ENCODE results near the gene PPARGC1A. TPM values are rescaled to one million over a fixed set of nuclear protein-coding genes. Genes with fewer than 3 reads are reported as not detected.

Gene PPARGC1A
- total and polyA plus RNA-seq, 4 donors, result 7.7 to 34.6 (median 16.3) TPM

DNA sequence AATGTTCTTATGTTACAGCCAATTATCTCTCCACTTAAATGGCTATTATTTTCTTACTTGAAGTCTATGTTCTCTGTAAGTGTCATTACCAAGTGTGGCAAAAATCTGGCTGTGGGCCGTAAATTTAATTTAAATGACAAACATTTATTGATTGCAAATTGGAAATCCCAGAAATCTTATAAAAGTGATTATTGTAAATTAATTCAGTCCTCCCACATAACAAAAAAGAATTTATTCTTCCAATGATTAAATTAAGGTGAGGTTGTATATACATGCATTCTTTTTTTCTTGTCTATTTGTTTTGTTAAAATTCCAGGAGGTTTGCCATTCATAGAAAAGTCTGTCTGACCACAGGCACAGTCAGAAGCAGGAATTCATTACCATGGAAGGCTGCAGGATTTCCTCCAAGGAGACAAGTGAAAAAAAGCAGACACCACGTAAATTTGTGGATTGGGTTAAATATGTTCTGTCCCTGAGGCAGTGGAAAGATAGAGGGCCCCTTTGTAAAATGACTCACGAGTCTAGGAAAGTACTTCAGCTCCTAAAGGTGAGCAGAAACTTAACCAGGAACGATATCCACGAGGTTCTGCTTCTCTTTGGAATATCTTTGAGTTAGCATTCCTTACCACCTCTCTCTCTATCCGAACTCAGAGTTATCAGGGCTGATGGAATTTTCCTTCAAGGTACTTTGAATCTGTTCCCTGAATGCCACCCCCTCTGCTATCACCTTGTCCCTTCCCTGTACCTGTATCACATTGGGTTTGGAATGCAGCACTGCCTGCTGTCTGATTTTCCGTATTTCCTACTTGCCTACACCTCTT lies 10.7 kb downstream of the PPARGC1A start:
- peak overlapping the region; percentile 35 to 92 for H3K9ac ChIP-seq (ENCODE audit: low read depth in 1 of 2, low read length in 2 of 2)
- no peak for DNase-seq (ENCODE audit: low spot score)
- peak overlapping the region; percentile 27 to 60 (median 33) for H3K4me3 ChIP-seq (ENCODE audit: low read depth in 1 of 3, low read length in 3 of 3)
- 35% methylated on average over 7 of the region's 7 CpGs for WGBS
- peaks cover 2 to 81% (median 36%) of the 10 kb centered on the region in 4 donors for H3K4me1 ChIP-seq (ENCODE audit: control insufficient read depth in 4 of 4, insufficient read depth in 4 of 4, low read length in 3 of 4)
- no peaks in the 10 kb centered on the region for H3K36me3 ChIP-seq (ENCODE audit: control insufficient read depth in 4 of 4, insufficient read depth in 3 of 4, low read depth in 1 of 4, low read length in 3 of 4)
- no peaks in the 10 kb centered on the region for H3K9me3 ChIP-seq (ENCODE audit: control insufficient read depth in 4 of 4, low read length in 3 of 4)
- H3K27ac ChIP-seq (ENCODE audit: low read depth in 1 of 2, low read length in 2 of 2), result peak overlapping the region; percentile 95
- TF ChIP-seq JUND (IDR thresholded peaks at IDR 0.05), result no peak
- TF ChIP-seq SP1 (IDR thresholded peaks at IDR 0.05), result peak; percentile 6
- H3K27me3 ChIP-seq (ENCODE audit: control insufficient read depth in 4 of 4, insufficient read depth in 4 of 4, low read length in 3 of 4), result no peaks in the 10 kb centered on the region

DNA sequence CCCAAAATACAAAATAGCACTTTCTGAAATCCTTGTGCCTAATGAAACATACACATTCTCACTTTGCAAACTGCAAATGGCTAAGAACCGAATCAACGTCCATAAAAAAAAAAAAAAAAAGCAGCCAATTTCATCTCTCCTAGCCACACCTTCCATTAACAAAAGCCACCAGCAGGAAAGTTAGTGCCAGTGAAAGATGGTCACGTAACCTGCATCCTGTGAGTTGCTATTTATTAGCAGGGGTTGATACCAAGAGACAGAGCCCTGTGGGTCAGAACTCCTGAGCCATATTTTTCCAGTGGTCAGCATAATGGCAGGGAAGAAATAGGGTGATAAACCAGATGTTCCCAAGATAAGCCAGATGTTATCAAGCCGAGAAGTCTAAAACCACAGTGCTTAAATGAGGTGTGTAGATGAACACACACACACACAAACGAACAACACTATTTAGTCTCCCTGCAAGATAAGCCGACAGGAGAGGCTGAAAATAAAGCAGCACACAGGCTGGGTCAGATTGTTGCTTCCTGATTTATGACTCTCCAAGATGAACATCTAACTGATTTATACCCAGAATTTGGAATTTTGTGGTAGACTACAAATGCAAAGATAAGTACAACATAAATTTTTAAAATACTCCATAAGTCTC lies 11.5 kb downstream of the PPARGC1A start:
- peaks cover 2 to 83% (median 39%) of the 10 kb centered on the region in 4 donors for H3K4me1 ChIP-seq (ENCODE audit: control insufficient read depth in 4 of 4, insufficient read depth in 4 of 4, low read length in 3 of 4)
- no peak for DNase-seq (ENCODE audit: low spot score)
- H3K36me3 ChIP-seq (ENCODE audit: control insufficient read depth in 4 of 4, insufficient read depth in 3 of 4, low read depth in 1 of 4, low read length in 3 of 4), result no peaks in the 10 kb centered on the region
- peak; percentile 69 for TF ChIP-seq TAF1 (conservative IDR thresholded peaks at IDR 0.05)
- no peak for TF ChIP-seq RXRA (IDR thresholded peaks at IDR 0.05)
- peak; percentile 45 for TF ChIP-seq YY1 (IDR thresholded peaks at IDR 0.05)
- peak overlapping the region; percentile 30 to 92 for H3K9ac ChIP-seq (ENCODE audit: low read depth in 1 of 2, low read length in 2 of 2)
- WGBS, result 35% methylated on average over 6 of the region's 6 CpGs
- H3K9me3 ChIP-seq (ENCODE audit: control insufficient read depth in 4 of 4, low read length in 3 of 4), result no peaks in the 10 kb centered on the region
- peak overlapping the region in 1 of 3 donors; percentile 33 for H3K4me3 ChIP-seq (ENCODE audit: low read depth in 1 of 3, low read length in 3 of 3)
- no peaks in the 10 kb centered on the region for H3K27me3 ChIP-seq (ENCODE audit: control insufficient read depth in 4 of 4, insufficient read depth in 4 of 4, low read length in 3 of 4)
- H3K27ac ChIP-seq (ENCODE audit: low read depth in 1 of 2, low read length in 2 of 2), result peak overlapping the region; percentile 78 to 95

DNA sequence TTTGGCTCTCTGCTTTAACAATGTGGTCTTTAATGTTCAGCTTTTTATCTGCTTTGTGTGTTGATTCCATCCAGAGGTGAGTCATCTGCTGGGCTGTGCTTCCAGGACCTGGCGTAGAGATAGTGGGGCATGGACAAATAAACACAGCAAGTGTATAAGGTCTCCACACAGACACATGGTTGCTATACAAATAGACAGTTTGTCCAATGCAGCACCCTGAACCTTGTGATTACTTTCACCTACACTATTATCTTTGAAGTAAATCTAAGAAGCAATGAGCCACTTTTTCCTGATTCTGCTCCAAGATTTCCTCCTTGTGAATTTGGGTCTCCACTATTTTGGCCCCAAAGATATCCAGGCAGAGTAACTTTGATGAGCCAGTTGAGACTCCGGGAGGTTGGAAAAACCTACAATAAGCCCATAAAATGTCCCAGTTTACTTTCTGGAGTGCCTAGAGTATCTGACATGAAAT lies 12.1 kb downstream of the PPARGC1A start:
- Histone ChIP-seq H3K27me3 (ENCODE audit: control insufficient read depth in 4 of 4, insufficient read depth in 4 of 4, low read length in 3 of 4) (no peaks in the 10 kb centered on the region), H3K9me3 (ENCODE audit: control insufficient read depth in 4 of 4, low read length in 3 of 4) (no peaks in the 10 kb centered on the region), H3K27ac (ENCODE audit: low read depth in 1 of 2, low read length in 2 of 2) (peak overlapping the region; percentile 78 to 95), H3K36me3 (ENCODE audit: control insufficient read depth in 4 of 4, insufficient read depth in 3 of 4, low read depth in 1 of 4, low read length in 3 of 4) (no peaks in the 10 kb centered on the region), H3K4me3 (ENCODE audit: low read depth in 1 of 3, low read length in 3 of 3) (peak overlapping the region in 1 of 3 donors; percentile 33), H3K4me1 (ENCODE audit: control insufficient read depth in 4 of 4, insufficient read depth in 4 of 4, low read length in 3 of 4) (peaks cover 2 to 85% (median 39%) of the 10 kb centered on the region in 4 donors), H3K9ac (ENCODE audit: low read depth in 1 of 2, low read length in 2 of 2) (peak overlapping the region; percentile 30 to 92)
- no peak for TF ChIP-seq GABPA (IDR thresholded peaks at IDR 0.05 in 1 of 2, conservative IDR thresholded peaks at IDR 0.05 in 1 of 2)
- TF ChIP-seq SP1 (IDR thresholded peaks at IDR 0.05), result peak; percentile 81
- TF ChIP-seq, protein P1, sequence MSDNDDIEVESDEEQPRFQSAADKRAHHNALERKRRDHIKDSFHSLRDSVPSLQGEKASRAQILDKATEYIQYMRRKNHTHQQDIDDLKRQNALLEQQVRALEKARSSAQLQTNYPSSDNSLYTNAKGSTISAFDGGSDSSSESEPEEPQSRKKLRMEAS (IDR thresholded peaks at IDR 0.05), result peak; percentile 88
- peak; percentile 96 for TF ChIP-seq FOXA1 (IDR thresholded peaks at IDR 0.05)
- TF ChIP-seq NR2F2 (IDR thresholded peaks at IDR 0.05), result no peak
- TF ChIP-seq, protein P2, sequence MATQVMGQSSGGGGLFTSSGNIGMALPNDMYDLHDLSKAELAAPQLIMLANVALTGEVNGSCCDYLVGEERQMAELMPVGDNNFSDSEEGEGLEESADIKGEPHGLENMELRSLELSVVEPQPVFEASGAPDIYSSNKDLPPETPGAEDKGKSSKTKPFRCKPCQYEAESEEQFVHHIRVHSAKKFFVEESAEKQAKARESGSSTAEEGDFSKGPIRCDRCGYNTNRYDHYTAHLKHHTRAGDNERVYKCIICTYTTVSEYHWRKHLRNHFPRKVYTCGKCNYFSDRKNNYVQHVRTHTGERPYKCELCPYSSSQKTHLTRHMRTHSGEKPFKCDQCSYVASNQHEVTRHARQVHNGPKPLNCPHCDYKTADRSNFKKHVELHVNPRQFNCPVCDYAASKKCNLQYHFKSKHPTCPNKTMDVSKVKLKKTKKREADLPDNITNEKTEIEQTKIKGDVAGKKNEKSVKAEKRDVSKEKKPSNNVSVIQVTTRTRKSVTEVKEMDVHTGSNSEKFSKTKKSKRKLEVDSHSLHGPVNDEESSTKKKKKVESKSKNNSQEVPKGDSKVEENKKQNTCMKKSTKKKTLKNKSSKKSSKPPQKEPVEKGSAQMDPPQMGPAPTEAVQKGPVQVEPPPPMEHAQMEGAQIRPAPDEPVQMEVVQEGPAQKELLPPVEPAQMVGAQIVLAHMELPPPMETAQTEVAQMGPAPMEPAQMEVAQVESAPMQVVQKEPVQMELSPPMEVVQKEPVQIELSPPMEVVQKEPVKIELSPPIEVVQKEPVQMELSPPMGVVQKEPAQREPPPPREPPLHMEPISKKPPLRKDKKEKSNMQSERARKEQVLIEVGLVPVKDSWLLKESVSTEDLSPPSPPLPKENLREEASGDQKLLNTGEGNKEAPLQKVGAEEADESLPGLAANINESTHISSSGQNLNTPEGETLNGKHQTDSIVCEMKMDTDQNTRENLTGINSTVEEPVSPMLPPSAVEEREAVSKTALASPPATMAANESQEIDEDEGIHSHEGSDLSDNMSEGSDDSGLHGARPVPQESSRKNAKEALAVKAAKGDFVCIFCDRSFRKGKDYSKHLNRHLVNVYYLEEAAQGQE (IDR thresholded peaks at IDR 0.05), result peak; percentile 87
- TF ChIP-seq RAD21 (IDR thresholded peaks at IDR 0.05), result peak; percentile 51 to 55
- peak in 1 of 2 donors; percentile 90 for TF ChIP-seq EGR1 (IDR thresholded peaks at IDR 0.05; ENCODE audit: low read depth in 2 of 2)
- TF ChIP-seq, protein P3, sequence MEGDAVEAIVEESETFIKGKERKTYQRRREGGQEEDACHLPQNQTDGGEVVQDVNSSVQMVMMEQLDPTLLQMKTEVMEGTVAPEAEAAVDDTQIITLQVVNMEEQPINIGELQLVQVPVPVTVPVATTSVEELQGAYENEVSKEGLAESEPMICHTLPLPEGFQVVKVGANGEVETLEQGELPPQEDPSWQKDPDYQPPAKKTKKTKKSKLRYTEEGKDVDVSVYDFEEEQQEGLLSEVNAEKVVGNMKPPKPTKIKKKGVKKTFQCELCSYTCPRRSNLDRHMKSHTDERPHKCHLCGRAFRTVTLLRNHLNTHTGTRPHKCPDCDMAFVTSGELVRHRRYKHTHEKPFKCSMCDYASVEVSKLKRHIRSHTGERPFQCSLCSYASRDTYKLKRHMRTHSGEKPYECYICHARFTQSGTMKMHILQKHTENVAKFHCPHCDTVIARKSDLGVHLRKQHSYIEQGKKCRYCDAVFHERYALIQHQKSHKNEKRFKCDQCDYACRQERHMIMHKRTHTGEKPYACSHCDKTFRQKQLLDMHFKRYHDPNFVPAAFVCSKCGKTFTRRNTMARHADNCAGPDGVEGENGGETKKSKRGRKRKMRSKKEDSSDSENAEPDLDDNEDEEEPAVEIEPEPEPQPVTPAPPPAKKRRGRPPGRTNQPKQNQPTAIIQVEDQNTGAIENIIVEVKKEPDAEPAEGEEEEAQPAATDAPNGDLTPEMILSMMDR (IDR thresholded peaks at IDR 0.05; ENCODE audit: low read depth, low read length, missing input control), result no peak
- TF ChIP-seq, protein P4, sequence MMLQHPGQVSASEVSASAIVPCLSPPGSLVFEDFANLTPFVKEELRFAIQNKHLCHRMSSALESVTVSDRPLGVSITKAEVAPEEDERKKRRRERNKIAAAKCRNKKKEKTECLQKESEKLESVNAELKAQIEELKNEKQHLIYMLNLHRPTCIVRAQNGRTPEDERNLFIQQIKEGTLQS (IDR thresholded peaks at IDR 0.05), result peak; percentile 96
- TF ChIP-seq, protein P5, sequence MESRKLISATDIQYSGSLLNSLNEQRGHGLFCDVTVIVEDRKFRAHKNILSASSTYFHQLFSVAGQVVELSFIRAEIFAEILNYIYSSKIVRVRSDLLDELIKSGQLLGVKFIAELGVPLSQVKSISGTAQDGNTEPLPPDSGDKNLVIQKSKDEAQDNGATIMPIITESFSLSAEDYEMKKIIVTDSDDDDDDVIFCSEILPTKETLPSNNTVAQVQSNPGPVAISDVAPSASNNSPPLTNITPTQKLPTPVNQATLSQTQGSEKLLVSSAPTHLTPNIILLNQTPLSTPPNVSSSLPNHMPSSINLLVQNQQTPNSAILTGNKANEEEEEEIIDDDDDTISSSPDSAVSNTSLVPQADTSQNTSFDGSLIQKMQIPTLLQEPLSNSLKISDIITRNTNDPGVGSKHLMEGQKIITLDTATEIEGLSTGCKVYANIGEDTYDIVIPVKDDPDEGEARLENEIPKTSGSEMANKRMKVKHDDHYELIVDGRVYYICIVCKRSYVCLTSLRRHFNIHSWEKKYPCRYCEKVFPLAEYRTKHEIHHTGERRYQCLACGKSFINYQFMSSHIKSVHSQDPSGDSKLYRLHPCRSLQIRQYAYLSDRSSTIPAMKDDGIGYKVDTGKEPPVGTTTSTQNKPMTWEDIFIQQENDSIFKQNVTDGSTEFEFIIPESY (IDR thresholded peaks at IDR 0.05), result peak; percentile 87
- peak; percentile 54 for TF ChIP-seq YY1 (IDR thresholded peaks at IDR 0.05)
- peak; percentile 90 for TF ChIP-seq TAF1 (conservative IDR thresholded peaks at IDR 0.05)
- TF ChIP-seq JUND (IDR thresholded peaks at IDR 0.05), result peak; percentile 99
- peak; percentile 54 to 86 for TF ChIP-seq HNF4A (conservative IDR thresholded peaks at IDR 0.05)
- TF ChIP-seq FOXA2 (IDR thresholded peaks at IDR 0.05), result peak; percentile 94
- TF ChIP-seq RXRA (IDR thresholded peaks at IDR 0.05), result peak; percentile 71 to 96
- no peak for TF ChIP-seq HNF4G (IDR thresholded peaks at IDR 0.05)
- DNase-seq (ENCODE audit: low spot score), result peak; percentile 39
- WGBS, result 24% methylated on average over 2 of the region's 2 CpGs

All from liver (tissue), 9 donors.